Naive thymus-derived CD4-positive, alpha-beta T cell (primary cell): ENCODE results near the gene KCNK6. TPM values are rescaled to one million over a fixed set of nuclear protein-coding genes. Genes with fewer than 3 reads are reported as not detected.
"Not testable (repeated sequence)": the region's sequence is repeated elsewhere in the genome, so short reads cannot be mapped to it uniquely, and the experiment has no call there.

Experiments
- ATAC-seq: fragments of 150-1000 bp; cut with Tn5 transposase; 2 replicates; pipeline ENCODE4 v1.10.0; 2021; ENCODE audit warnings: mild to moderate bottlenecking, moderate library complexity
- CTCF ChIA-PET: fragments of 350-600 bp; sonication (Branson Sonifier 250); formaldehyde crosslinking; loops from one replicate; lab custom pipeline; 2021; ENCODE audit warnings: antibody characterized with exemption; lab: Charles Lee
- POLR2A ChIA-PET: fragments of 350-600 bp; sonication (Branson Sonifier 250); formaldehyde crosslinking; loops from one replicate; lab custom pipeline; 2021; ENCODE audit warnings: antibody characterized with exemption, inconsistent platforms; lab: Charles Lee
- DNase-seq, 9 donors: peaks; one replicate each; pipeline versions ENCODE4 v3.0.0 to v3.0.0-alpha.2; 2020 to 2022; ENCODE audit warnings: mixed read lengths in 1 of 9
- H3K27ac ChIP-seq: one replicate; pipeline ENCODE4 v1.7.0; 2013; ENCODE audit warnings: mild to moderate bottlenecking, low read depth, low read length, moderate library complexity
- H3K27me3 ChIP-seq, 2 donors: one replicate each; pipeline ENCODE4 v1.7.0; 2013; ENCODE audit warnings: low read length in 2 of 2, mild to moderate bottlenecking in 2 of 2, moderate library complexity in 2 of 2; ENCODE audit not compliant: control insufficient read depth in 2 of 2, insufficient read depth in 2 of 2
- H3K36me3 ChIP-seq, 3 experiments: 1 replicate in 2 of 3; 2 replicates in 1 of 3; pipeline ENCODE4 v1.7.0; 2013; ENCODE audit warnings: low read length in 3 of 3, mild to moderate bottlenecking in 3 of 3, moderate library complexity in 1 of 3; ENCODE audit not compliant: insufficient read depth in 3 of 3, control insufficient read depth in 2 of 3
- H3K4me1 ChIP-seq, 2 donors: one replicate each; pipeline ENCODE4 v1.7.0; 2013; ENCODE audit warnings: low read length in 2 of 2, mild to moderate bottlenecking in 2 of 2, moderate library complexity in 1 of 2; ENCODE audit not compliant: control insufficient read depth in 2 of 2, insufficient read depth in 2 of 2
- H3K4me3 ChIP-seq: 2 replicates; pipeline ENCODE4 v1.7.0; 2013; ENCODE audit warnings: mild to moderate bottlenecking, low read length
- H3K9me3 ChIP-seq, 3 experiments: 1 replicate in 2 of 3; 2 replicates in 1 of 3; pipeline ENCODE4 v1.7.0; 2013; ENCODE audit warnings: low read length in 3 of 3; ENCODE audit not compliant: control insufficient read depth in 2 of 3
- H3K27ac Mint-ChIP-seq, 9 donors: one replicate each; pipeline ENCODE4 v1.8.0; 2020 to 2022; ENCODE audit warnings: mixed read lengths in 9 of 9, mild to moderate bottlenecking in 8 of 9, moderate library complexity in 5 of 9, inconsistent platforms in 2 of 9
- H3K27me3 Mint-ChIP-seq, 5 donors: one replicate each; pipeline ENCODE4 v1.8.0; 2021 to 2022; ENCODE audit warnings: mixed read lengths in 5 of 5, mild to moderate bottlenecking in 1 of 5
- H3K36me3 Mint-ChIP-seq, 5 donors: one replicate each; pipeline ENCODE4 v1.8.0; 2020 to 2022; ENCODE audit warnings: mixed read lengths in 5 of 5, mild to moderate bottlenecking in 3 of 5, inconsistent platforms in 1 of 5
- H3K4me1 Mint-ChIP-seq, 7 donors: one replicate each; pipeline ENCODE4 v1.8.0; 2020 to 2022; ENCODE audit warnings: mixed read lengths in 7 of 7, mild to moderate bottlenecking in 3 of 7, inconsistent platforms in 1 of 7
- H3K4me3 Mint-ChIP-seq, 10 donors: one replicate each; pipeline ENCODE4 v1.8.0; 2020 to 2022; ENCODE audit warnings: mild to moderate bottlenecking in 10 of 10, mixed read lengths in 10 of 10, moderate library complexity in 6 of 10, inconsistent platforms in 2 of 10
- H3K9me3 Mint-ChIP-seq, 11 donors: one replicate each; pipeline ENCODE4 v1.8.0; 2020 to 2022; ENCODE audit warnings: mixed read lengths in 11 of 11, mild to moderate bottlenecking in 4 of 11, inconsistent platforms in 1 of 11, moderate library complexity in 1 of 11
- intact Hi-C, 2 donors: fragments of 100-400 bp; cut with micrococcal nuclease; formaldehyde crosslinking; loops; one replicate each; pipeline ENCODE4 v1.15.1; 2023
- polyA plus RNA-seq, 2 donors: library from polyadenylated mRNA; unstranded; fragments of 300-500 nt; fragmentation: Illumina TruSeq; gene quantifications; one replicate each; pipeline ENCODE4 v1.2.3, GENCODE V29; 2021
- total RNA-seq, 6 experiments: library from RNA in 5 of 6; stranded (reverse) in 5 of 6; gene quantifications; 1 replicate in 5 of 6; 2 replicates in 1 of 6; pipeline ENCODE4 v1.2.3 and lab custom pipeline; 2021 to 2026

The KCNK6 gene
- total and polyA plus RNA-seq, 7 experiments from 2014 or later: 1.8 to 19.9 (median 9.2) TPM

DNA sequence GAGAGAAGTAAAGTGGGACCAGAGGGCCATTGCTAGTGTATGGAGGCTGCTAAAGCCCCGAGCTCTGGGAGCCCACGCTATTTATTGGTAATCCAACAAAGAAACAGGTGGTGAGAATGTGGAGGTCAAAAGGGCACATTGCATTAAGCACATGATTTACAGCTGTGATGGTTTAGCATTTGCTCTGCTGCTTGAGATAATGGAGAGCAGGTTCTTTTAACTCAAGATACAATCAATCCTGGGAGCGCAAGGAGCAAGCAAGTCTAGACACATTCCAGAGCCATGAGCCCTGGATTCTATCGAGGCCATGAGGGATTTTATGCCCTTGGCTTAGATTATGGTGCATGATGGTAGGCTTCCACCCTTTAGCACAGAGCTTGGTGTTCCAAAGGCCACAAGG, 19.4 kb downstream of the KCNK6 start:
- H3K4me3 ChIP-seq, H3K27me3 Mint-ChIP-seq, H3K9me3 Mint-ChIP-seq, H3K4me1 ChIP-seq, H3K36me3 ChIP-seq, H3K36me3 Mint-ChIP-seq, DNase-seq, ATAC-seq, H3K27me3 ChIP-seq, H3K9me3 ChIP-seq, H3K27ac ChIP-seq: not testable (repeated sequence)
- Mint-ChIP-seq H3K4me3 (peak overlapping the region in 3 of 10 donors; percentile 45 to 84 (median 47)), H3K4me1 (peaks cover 16 to 28% (median 17%) of the 10 kb centered on the region in 7 donors), H3K27ac (peak overlapping the region in 3 of 9 donors; percentile 61 to 85 (median 74))
- intact Hi-C loops: loop anchor here in 1 of 2 donors (5.0 to 10.0 kb wide), 3 partner anchors 112 to 1484 kb away; partner anchors contain the start of gene ZNF345
- POLR2A ChIA-PET: interaction anchor here (1.6 kb wide), 1 partner anchor 35 kb away, joined by 4 read pairs; the partner anchor contains the start of gene PSMD8
- CTCF ChIA-PET: interaction anchor here (0.7 to 1.2 kb wide), 2 partner anchors 69 to 95 kb away, joined by 3 to 4 read pairs; no protein-coding TSS in a partner anchor

DNA sequence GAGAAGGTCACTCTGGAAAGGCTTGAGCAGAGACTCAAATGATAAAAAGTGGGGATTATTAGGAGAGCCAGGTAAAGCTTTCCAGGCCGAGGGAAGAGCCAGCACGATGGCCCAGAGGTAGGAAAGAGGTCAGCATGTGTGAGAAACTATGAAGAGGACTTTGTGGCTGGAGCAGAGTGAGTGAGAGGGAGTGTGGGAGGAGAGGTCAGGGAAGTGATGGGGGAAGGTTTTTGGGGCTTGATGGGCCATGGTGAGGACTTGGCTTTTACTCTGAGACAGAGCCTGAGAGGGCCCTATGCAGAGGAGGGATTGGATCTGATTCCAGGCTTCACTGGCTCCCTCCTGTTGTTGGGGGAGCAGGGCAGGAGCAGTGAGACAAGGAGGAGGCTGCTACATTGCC, 21.3 kb downstream of the KCNK6 start:
- DNase-seq: no peak
- intact Hi-C loops: no loop called here

DNA sequence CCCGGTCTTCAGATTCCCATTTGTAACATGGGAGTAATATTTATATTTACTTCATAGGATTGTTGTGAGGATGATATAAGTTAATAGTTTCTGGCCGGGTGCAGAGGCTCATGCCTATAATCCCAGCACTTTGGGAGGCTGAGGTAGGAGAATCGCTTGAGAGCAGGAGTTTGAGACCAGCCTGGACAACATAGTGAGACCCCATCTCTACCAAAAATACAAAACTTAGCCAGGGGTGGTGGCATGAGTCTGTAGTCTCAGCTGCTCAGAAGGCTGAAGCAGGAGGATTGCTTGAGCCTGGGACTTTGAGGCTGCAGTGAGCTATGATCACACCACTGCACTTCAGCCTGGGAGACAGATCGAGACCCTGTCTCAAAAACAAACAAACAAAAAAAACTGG, 27.2 kb downstream of the KCNK6 start:
- H3K36me3 ChIP-seq: peaks cover 0 to 9% (median 0%) of the 10 kb centered on the region in 3 experiments
- H3K36me3 Mint-ChIP-seq: peaks cover 0 to 9% (median 0%) of the 10 kb centered on the region in 5 donors
- DNase-seq (no peak), ATAC-seq (no peak)
- no peak overlapping the region for H3K4me3 Mint-ChIP-seq
- H3K4me1 ChIP-seq: no peaks in the 10 kb centered on the region
- no peak overlapping the region for H3K4me3 ChIP-seq
- H3K27me3 ChIP-seq: no peaks in the 10 kb centered on the region
- no peak overlapping the region for H3K27ac ChIP-seq
- ChIA-PET CTCF (no interaction called here), POLR2A (no interaction called here)
- intact Hi-C loops: no loop called here
- H3K4me1 Mint-ChIP-seq: peaks cover 0 to 2% (median 0%) of the 10 kb centered on the region in 7 donors
- H3K27ac Mint-ChIP-seq: no peak overlapping the region
- no peaks in the 10 kb centered on the region for H3K27me3 Mint-ChIP-seq
- no peaks in the 10 kb centered on the region for H3K9me3 ChIP-seq
- no peaks in the 10 kb centered on the region for H3K9me3 Mint-ChIP-seq

More for the DNA sequence above, 21.3 kb downstream of the KCNK6 start:
- Histone ChIP-seq H3K36me3 (peaks cover 0 to 9% (median 0%) of the 10 kb centered on the region in 3 experiments), H3K4me3 (no peak overlapping the region), H3K27ac (no peak overlapping the region), H3K27me3 (no peaks in the 10 kb centered on the region), H3K9me3 (no peaks in the 10 kb centered on the region), H3K4me1 (peaks cover 3 to 5% of the 10 kb centered on the region in 2 donors)
- ChIA-PET CTCF (interaction anchor here (0.6 kb wide), 1 partner anchor 33 kb away, joined by 3 read pairs; the partner anchor contains the start of gene PSMD8), POLR2A (no interaction called here)
- no peaks in the 10 kb centered on the region for H3K27me3 Mint-ChIP-seq
- no peak overlapping the region for H3K4me3 Mint-ChIP-seq
- no peak overlapping the region for H3K27ac Mint-ChIP-seq
- H3K36me3 Mint-ChIP-seq: peaks cover 0 to 4% (median 0%) of the 10 kb centered on the region in 5 donors
- H3K9me3 Mint-ChIP-seq: no peaks in the 10 kb centered on the region
- H3K4me1 Mint-ChIP-seq: peaks cover 16 to 27% (median 17%) of the 10 kb centered on the region in 7 donors
- no peak for ATAC-seq

DNA sequence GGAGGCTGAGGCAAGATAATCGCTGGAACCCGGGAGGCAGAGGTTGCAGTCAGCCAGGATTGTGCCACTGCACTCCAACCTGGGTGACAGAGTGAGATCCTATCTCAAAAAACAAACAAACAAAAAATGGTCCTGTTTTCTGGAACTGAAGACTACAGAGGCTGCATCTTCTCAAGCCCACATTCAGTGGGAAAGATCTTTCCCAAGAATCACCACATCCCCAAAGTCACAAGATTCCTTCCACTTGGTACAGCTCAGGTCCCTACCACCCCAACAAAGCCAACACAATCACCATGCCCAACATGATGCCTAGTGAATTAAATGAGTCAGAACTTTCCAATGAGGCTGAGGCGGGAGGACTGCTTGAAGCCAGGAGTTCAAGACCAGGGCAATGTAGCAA, 31.2 kb downstream of the KCNK6 start:
- POLR2A ChIA-PET: no interaction called here

DNA sequence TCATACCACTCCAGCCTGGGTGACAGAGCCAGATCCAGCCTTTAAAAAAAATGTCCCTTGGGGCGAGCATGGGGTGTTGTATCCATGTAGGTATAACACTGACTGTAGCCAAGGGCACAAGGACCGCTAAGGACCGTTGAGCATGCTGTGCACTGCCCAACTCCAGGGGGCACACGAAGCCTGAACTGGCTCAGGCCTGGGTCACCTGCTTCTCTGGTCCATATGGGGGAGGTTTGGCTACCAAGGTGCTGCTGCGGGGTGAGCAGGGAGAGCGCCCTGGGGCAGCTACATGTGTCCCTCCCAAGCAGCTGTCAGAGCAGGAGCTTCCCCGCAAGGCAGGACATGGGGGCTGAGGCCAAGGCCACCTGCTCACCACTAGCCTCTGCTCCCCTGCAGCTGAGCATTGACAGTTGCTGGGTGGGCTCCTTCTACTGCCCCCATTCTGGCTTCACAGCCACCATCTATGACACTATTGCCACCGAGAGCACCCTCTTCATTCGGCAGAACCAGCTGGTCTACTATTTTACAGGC, 32.3 kb downstream of the KCNK6 start:
- no peaks in the 10 kb centered on the region for H3K9me3 ChIP-seq
- H3K36me3 ChIP-seq: no peaks in the 10 kb centered on the region
- Mint-ChIP-seq H3K4me3 (no peak overlapping the region), H3K27ac (no peak overlapping the region), H3K36me3 (no peaks in the 10 kb centered on the region), H3K9me3 (no peaks in the 10 kb centered on the region), H3K4me1 (peaks cover 0 to 3% (median 0%) of the 10 kb centered on the region in 7 donors), H3K27me3 (peaks cover 0 to 9% (median 0%) of the 10 kb centered on the region in 5 donors)
- no peaks in the 10 kb centered on the region for H3K27me3 ChIP-seq
- ChIA-PET POLR2A (no interaction called here), CTCF (no interaction called here)
- ATAC-seq (no peak), DNase-seq (no peak)
- H3K27ac ChIP-seq: no peak overlapping the region
- intact Hi-C loops: no loop called here
- H3K4me3 ChIP-seq: no peak overlapping the region
- no peaks in the 10 kb centered on the region for H3K4me1 ChIP-seq

More for the DNA sequence above, 31.2 kb downstream of the KCNK6 start:
- Histone ChIP-seq H3K9me3 (no peaks in the 10 kb centered on the region), H3K27ac (no peak overlapping the region), H3K27me3 (no peaks in the 10 kb centered on the region), H3K4me3 (no peak overlapping the region), H3K36me3 (no peaks in the 10 kb centered on the region), H3K4me1 (no peaks in the 10 kb centered on the region)
- CTCF ChIA-PET: no interaction called here
- Mint-ChIP-seq H3K27me3 (peaks cover 0 to 4% (median 0%) of the 10 kb centered on the region in 5 donors), H3K36me3 (peaks cover 0 to 6% (median 0%) of the 10 kb centered on the region in 5 donors), H3K9me3 (no peaks in the 10 kb centered on the region), H3K4me3 (peak overlapping the region in 1 of 10 donors; percentile 22), H3K4me1 (peaks cover 0 to 1% (median 0%) of the 10 kb centered on the region in 7 donors), H3K27ac (no peak overlapping the region)
- ATAC-seq (no peak), DNase-seq (no peak)
- intact Hi-C loops: no loop called here

DNA sequence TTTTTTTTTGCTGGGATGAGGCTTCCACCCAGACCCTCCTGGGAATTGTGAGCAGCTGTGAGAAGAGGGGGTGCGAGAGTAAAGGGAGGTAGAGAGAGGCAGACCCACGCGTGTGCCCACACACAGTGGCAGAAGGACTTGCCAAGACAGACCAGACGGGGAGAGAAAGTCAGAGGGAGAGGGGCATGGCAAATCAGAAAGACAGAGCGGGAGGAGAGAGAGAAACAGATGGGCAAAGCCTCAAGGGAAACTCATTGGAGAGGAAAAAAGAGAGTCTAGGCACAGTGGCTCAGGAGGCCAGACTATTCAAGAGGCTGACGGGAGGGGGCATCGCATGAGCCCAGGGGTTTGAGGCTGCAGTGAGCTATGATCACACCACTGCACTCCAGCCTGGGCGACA, 33.0 kb downstream of the KCNK6 start:
- H3K27me3 Mint-ChIP-seq: peaks cover 0 to 9% (median 0%) of the 10 kb centered on the region in 5 donors
- ChIA-PET CTCF (no interaction called here), POLR2A (no interaction called here)
- H3K36me3 ChIP-seq: no peaks in the 10 kb centered on the region
- no peaks in the 10 kb centered on the region for H3K27me3 ChIP-seq
- H3K4me3 Mint-ChIP-seq: no peak overlapping the region
- ATAC-seq (no peak), DNase-seq (no peak)
- H3K36me3 Mint-ChIP-seq: no peaks in the 10 kb centered on the region
- no peak overlapping the region for H3K4me3 ChIP-seq
- H3K27ac Mint-ChIP-seq: no peak overlapping the region
- H3K9me3 ChIP-seq: no peaks in the 10 kb centered on the region
- H3K4me1 Mint-ChIP-seq: peaks cover 0 to 3% (median 0%) of the 10 kb centered on the region in 7 donors
- no peaks in the 10 kb centered on the region for H3K9me3 Mint-ChIP-seq
- H3K27ac ChIP-seq: no peak overlapping the region
- no peaks in the 10 kb centered on the region for H3K4me1 ChIP-seq
- intact Hi-C loops: no loop called here
